ENCODE measurements around the gene DAAM1. TPM values are rescaled to one million over a fixed set of nuclear protein-coding genes. Genes with fewer than 3 reads are reported as not detected.

DAAM1 gene
- total RNA-seq, 2 donors from 2014 or later = 61.4 to 67.0 TPM

DNA sequence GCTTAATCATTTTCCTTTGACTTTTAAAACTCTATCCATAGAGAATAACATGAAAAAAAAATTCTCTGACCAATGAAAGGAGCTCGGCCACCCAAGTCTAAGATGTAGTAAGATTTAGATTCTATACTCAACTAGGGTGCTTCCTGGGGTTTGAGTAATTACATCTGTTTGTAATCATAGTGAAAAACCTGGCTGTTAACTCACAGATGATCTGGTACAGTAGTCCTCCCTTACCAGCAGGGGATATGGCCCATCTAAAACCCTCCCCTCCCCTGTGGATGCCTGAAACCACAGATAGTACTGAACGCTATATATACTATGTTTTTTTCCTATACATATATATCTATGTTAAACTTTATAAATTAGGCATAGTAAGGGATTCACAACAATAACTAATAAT is 89.2 kb downstream of the DAAM1 start:
- no peak for DNase-seq (ENCODE audit: low spot score)
- TF ChIP-seq, protein P1, sequence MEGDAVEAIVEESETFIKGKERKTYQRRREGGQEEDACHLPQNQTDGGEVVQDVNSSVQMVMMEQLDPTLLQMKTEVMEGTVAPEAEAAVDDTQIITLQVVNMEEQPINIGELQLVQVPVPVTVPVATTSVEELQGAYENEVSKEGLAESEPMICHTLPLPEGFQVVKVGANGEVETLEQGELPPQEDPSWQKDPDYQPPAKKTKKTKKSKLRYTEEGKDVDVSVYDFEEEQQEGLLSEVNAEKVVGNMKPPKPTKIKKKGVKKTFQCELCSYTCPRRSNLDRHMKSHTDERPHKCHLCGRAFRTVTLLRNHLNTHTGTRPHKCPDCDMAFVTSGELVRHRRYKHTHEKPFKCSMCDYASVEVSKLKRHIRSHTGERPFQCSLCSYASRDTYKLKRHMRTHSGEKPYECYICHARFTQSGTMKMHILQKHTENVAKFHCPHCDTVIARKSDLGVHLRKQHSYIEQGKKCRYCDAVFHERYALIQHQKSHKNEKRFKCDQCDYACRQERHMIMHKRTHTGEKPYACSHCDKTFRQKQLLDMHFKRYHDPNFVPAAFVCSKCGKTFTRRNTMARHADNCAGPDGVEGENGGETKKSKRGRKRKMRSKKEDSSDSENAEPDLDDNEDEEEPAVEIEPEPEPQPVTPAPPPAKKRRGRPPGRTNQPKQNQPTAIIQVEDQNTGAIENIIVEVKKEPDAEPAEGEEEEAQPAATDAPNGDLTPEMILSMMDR (IDR thresholded peaks at IDR 0.05) = no peak
- H3K36me3 ChIP-seq = no peaks in the 10 kb centered on the region
- H3K9me3 ChIP-seq = no peaks in the 10 kb centered on the region
- H3K4me3 ChIP-seq = no peak overlapping the region
- H3K27ac ChIP-seq = peak overlapping the region in 1 of 2 donors; percentile 37
- no peaks in the 10 kb centered on the region for H3K27me3 ChIP-seq
- peaks cover 0 to 61% of the 10 kb centered on the region in 2 donors for H3K4me1 ChIP-seq

DNA sequence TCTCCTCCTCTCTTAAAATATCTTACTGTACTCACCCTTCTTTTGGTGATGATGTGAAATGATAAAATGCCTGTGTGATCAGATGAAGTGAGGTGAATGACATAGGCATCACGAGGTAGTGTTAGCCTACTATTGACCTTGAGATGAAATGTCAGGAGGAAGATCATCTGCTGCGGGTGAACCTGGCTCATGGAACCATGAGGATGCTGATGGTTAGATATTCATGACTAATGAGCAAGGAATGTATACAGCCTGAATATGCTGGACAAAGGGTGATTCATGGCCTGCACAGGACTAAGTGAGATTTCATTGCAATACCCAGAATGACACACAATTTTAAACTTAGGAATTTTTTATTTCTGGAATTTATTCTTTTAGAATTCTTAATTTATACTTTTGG is 89.6 kb downstream of the DAAM1 start:
- DNase-seq (ENCODE audit: low spot score) = no peak
- Histone ChIP-seq H3K4me3 (no peak overlapping the region), H3K36me3 (no peaks in the 10 kb centered on the region), H3K9me3 (no peaks in the 10 kb centered on the region), H3K27ac (peak overlapping the region in 1 of 2 donors; percentile 37), H3K27me3 (no peaks in the 10 kb centered on the region), H3K4me1 (peaks cover 0 to 61% of the 10 kb centered on the region in 2 donors)
- TF ChIP-seq, protein P1 (IDR thresholded peaks at IDR 0.05) = no peak

DNA sequence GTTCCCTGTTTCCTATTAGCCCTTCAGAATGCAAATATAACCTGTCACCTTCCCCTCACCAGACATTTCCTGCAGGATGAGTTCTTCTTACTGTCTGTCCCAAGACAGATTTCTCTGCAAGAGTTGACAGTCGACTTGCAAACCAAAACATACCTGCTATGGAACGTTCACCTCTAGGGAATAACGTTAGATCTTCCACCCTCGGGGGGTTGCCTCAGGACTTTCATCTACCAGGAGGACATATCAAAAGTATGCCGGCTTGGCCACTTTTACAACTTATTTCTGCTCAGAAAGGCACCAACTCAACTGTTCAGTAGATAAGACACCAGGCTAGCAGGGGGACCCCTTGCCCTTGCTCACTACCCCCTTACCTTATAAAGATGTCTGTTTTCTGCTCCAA is 92.5 kb downstream of the DAAM1 start:
- TF ChIP-seq, protein P1 (IDR thresholded peaks at IDR 0.05) = no peak
- no peaks in the 10 kb centered on the region for H3K36me3 ChIP-seq
- no peaks in the 10 kb centered on the region for H3K27me3 ChIP-seq
- H3K4me3 ChIP-seq = no peak overlapping the region
- peaks cover 0 to 46% of the 10 kb centered on the region in 2 donors for H3K4me1 ChIP-seq
- no peak for DNase-seq (ENCODE audit: low spot score)
- no peaks in the 10 kb centered on the region for H3K9me3 ChIP-seq
- no peak overlapping the region for H3K27ac ChIP-seq

DNA sequence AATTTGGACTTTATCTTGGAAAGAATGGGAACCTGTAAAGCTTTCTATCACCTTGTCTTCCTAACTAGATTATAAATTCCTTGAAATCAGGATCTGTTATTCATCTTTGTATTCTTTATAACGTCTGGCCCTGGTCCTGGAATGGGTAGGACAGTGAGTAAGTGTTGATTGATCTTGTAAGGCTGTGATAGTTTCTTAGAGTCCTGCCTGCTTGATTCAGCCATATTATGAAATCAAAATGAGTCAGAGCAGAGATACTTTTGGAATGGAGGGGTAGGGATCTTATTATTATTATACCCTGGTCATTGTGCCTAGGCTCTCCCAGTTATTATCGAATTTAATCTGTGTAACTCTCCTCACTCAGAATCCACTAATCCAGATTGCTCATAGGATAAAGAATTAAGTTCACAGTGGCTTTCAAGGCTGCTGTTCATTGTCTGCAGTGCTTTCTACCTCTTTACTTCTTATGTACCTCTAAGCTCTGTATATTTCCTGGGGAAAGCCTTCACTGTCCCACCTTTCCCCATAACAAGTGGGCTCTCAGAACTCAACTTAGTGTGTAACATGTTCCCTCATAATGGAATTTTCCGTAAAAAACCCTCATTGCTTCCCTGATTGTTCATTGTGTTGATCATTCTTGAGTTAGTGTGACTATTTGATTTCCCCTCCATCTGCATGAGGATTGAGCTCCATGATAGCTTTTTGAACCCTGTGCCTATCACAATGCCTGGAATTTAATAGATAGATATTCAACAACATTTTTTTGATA is 93.3 kb downstream of the DAAM1 start:
- no peaks in the 10 kb centered on the region for H3K36me3 ChIP-seq
- H3K27ac ChIP-seq = peak overlapping the region in 1 of 2 donors; percentile 46
- H3K4me3 ChIP-seq = no peak overlapping the region
- H3K9me3 ChIP-seq = no peaks in the 10 kb centered on the region
- no peaks in the 10 kb centered on the region for H3K27me3 ChIP-seq
- TF ChIP-seq, protein P1 (IDR thresholded peaks at IDR 0.05) = no peak
- H3K4me1 ChIP-seq = peaks cover 0 to 41% of the 10 kb centered on the region in 2 donors
- DNase-seq (ENCODE audit: low spot score) = no peak

GRCh38 chr14:59282378-59282765 is 93.9 kb downstream of the DAAM1 start:
- TF ChIP-seq, protein P1 (IDR thresholded peaks at IDR 0.05) = no peak
- Histone ChIP-seq H3K27ac (peak overlapping the region in 1 of 2 donors; percentile 46), H3K4me1 (peaks cover 0 to 41% of the 10 kb centered on the region in 2 donors)

More at GRCh38 chr14:59282378-59282765, 93.9 kb downstream of the DAAM1 start:
- Histone ChIP-seq H3K4me3 (no peak overlapping the region), H3K9me3 (no peaks in the 10 kb centered on the region), H3K27me3 (no peaks in the 10 kb centered on the region), H3K36me3 (no peaks in the 10 kb centered on the region)
- no peak for DNase-seq (ENCODE audit: low spot score)

All from right atrium auricular region (tissue), 2 donors.